ENCODE results near the gene TTN.

DNA sequence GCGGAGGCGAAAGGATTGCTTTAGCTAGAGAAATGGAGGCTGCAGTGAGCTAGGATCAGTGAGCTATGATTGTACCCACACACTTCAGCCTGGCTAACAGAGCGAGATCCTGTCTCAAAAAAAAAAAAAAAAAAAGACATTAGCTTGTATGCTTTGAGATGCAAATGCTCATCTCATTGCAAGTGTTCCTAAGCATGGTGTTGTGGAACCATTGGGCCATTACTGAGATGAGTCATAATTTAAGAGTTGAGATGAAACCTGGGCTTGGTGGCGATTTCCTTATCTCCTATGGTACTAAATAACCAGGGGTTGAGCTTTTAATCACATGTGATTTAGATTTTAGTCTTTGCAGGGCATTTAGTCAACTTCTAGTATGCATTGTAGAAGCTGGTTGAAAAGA, 324.8 kb downstream of the TTN start:
- no peak for TF ChIP-seq POLR2A (IDR thresholded peaks at IDR 0.05)
- no peak for TF ChIP-seq CTCF (IDR thresholded peaks at IDR 0.05)
